GM18870 (cell line): Measurements from ENCODE around the gene LTC4S.

Experiments
- ATAC-seq: cut with Tn5 transposase; IDR thresholded peaks from one replicate; pipeline ENCODE4 v1.9.1; 2021; ENCODE audit warnings: moderate library complexity; ENCODE audit not compliant: unreplicated experiment

LTC4S gene

DNA sequence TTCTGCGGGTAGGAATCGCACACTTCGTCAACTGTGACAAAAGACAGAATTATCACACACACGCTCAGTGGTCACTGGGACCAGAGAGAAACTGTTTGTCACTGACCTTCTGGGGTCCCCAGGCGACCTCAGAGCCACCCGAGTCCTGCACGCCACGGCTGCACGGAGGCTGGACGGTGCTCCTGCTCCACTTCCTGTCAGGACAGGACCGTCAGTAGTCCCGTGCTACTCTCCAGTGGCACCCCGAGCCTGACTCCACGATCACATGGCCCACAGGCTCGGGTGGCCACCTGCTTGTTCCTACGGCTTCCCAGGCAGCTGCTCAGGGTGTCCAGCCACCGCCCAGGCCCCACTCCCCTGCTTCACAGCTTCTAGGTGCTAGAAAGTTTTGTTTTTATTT is 47.0 kb downstream of the LTC4S start:
- no peak for ATAC-seq

DNA sequence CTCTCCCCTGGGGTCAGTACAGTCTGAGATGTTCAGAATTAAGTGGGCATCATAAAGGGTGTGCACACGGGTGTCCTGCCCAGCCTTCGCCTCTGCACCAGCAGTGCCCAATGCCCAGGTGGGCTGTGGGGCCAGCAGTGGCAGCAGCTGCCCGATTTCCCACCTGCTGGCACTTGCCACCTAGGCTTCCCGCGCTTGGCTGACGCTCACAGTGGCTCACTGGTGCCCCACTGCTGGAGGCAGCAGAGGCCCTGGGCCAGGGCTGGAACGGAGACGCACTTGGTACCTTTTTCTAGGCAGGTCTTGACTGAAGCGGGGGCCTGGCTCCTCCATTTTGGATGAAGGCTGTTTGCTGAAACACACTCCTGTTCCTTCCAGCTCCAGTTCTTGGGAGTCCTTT is 47.8 kb downstream of the LTC4S start:
- no peak for ATAC-seq
